NOMO-1 treated with DMSO at 0.1 percent for 48 hours (cell line): ENCODE data around the gene C2CD2.
"Not testable (repeated sequence)": the region's sequence is repeated elsewhere in the genome, so short reads cannot be mapped to it uniquely, and the experiment has no call there.

Source experiments
- DNase-seq: peaks from one replicate; lab custom pipeline; 2025; ENCODE audit not compliant: unreplicated experiment; lab: John Stamatoyannopoulos, UW

Gene C2CD2

GRCh38 chr21:41953831-41954653, at the start of gene C2CD2:
Gene C2CD2, minus strand, starts transcription at chr21:41954018. Its CDS starts 370 bp downstream, at chr21:41953648.
- peak; percentile 67 for DNase-seq

- DNase-seq, result no peak
These were observed 49.2 kb upstream of the C2CD2 start for GRCh38 chr21:42003051-42003461.

DNA sequence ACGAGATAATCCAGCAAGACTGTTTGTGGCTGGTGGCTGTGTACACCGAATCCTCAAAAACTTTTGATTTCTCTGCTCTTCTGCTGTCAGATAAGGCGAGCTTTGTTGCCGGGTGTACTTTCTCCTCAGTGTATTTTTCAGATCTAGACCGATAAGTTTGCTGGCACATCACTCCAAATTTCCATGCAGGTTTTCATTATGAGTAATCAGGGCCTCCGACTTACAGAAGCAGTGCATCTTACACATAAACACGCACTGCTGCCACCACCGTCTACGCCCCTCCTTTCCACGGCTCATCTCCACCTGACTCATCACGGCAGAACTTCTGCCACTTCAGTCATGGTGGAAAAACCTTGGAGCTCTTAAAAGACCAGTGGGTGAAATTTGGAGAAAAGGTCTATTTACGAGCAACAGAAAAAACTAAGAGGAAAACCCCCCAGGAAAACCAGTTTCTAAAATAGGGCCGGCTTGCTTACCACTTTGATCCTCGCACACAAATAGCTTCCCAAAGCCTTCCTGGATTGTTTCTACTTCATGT, 48.7 kb upstream of the C2CD2 start:
- no peak for DNase-seq

DNA sequence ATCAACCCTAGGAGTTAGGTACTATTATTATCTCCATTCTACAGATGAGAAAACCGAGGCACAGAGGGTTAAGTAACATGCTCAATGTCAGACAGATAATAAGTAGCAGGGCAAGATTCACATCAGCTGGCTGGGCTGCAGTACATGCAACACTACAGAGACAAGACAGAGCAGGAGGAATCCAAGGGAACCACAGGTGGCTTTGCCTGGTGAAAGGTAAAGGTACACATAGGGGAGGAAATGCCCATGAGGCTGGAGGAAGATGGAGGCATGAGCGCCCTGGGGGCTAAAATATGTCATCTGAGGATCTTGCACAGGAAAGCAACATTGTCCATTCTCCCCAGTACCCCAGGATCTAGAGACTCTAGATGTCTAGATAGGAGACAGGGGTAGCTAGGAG, 48.0 kb upstream of the C2CD2 start:
- DNase-seq, result no peak

GRCh38 chr21:42000908-42001307, 47.1 kb upstream of the C2CD2 start:
- DNase-seq, result no peak

DNA sequence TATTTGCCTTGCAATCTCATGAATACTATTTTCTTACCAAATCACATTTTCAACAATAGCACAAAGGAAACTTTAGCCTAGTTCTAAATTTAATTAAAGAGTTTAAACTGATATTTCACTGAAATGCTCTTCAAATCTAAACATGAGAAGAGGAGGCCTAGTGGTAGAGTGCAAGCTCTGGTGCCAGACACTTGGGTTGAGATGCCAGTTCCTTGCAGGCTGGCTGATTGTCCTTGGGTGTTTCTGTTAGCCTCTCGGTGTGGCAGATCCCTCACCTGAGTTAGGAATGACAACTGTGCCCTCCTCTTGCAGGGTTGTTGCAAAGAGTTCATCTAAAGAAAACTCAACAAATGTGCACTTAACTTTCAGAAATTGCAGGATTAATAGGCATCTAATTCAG, 43.8 kb upstream of the C2CD2 start:
- no peak for DNase-seq

DNA sequence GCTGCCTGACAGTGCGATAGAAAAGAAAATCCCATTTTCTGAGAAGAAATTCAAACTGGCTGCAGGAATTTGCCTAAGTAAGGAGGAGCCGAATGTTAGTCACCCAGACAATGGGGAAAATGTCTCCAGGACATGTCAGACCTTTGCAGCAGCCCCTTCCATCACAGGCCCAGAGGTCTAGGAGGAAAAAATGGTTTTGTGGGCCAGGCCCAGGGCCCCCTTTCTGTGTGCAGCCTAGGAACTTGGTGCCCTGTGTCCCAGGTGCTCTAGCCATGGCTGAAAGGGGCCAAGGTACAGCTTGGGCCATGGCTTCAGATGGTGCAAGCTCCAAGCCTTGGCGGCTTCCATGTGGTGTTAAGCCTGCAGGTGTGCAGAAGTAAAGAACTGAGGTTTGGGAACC, 41.8 kb upstream of the C2CD2 start:
- DNase-seq, result no peak

DNA sequence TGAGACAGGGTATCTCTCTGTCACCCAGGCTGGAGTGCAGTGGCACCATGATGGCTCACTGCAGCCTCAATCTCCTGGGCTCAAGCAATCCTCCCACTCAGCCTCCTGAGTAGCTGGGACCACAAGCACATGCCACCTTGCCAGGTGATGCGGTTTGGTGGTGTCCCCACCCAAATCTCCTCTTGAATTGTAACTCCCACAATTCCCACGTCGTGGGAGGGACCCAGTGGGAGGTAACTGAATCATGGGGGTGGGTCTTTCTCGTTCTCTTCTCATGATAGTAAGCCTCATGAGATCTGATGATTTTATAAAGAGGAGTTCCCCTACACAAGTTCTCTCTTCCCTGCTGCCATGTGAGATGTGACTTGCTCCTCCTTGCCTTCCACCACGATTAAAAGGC, 40.8 kb upstream of the C2CD2 start:
- not testable (repeated sequence) for DNase-seq

DNA sequence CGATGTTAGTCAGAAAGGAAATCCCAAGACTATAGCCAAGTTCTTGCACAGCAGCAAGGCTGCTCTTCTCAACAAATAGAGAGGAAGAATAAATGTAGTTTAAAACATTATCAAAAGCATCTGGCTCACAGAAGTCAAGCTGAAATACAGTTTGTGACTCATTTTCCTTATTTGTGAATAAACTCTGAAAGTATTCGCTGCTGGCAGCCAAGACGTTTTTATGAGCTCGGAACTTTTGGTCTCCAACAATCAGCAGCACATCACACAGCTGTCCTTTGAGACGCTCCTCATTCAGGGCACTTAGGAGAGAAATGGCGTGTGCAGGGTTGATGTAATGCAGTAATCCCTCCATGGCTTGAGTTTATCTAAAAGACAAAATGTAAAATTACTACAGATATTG, 39.9 kb upstream of the C2CD2 start:
- no peak for DNase-seq

DNA sequence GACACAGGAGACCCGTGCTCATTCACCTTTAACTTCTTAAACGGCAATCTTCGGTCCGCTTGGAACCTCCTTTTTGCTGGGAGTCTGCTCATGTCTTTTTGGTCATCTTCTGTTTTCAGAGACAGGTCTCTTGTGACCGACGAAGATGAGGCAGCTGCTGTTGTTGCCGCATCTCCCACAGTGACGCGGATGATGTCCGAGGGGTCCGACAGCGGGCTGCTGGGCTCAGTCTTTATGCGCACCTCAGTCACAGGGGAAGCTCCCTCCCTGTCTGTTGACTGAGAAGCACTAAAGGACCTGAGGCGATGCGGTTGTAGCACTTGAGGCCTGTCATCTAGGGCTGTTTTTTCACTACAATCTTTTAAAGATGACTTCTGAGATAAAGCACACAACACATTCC, 38.8 kb upstream of the C2CD2 start:
- DNase-seq, result no peak

DNA sequence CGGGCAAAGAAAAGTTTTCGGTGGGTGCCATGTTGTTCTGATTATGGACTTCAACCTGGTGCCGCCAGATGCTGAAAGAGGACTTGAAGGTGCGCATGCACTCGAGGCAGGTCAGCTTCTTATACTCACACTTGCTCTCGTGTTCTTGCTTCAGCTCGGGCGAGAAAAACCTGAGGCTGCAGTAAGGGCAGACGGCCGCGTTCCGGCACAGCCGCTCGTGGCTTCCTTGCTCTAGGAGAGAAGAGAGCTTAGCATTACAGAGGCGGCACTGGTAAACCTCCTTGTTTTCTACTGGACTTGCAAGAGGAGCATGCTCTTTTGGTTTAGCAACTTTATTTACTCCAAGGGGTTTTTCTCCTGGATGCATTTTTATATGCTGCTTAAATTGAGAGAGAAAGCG, 37.8 kb upstream of the C2CD2 start:
- no peak for DNase-seq

- no peak for DNase-seq
These were observed 35.9 kb upstream of the C2CD2 start for GRCh38 chr21:41989698-41990097.

DNA sequence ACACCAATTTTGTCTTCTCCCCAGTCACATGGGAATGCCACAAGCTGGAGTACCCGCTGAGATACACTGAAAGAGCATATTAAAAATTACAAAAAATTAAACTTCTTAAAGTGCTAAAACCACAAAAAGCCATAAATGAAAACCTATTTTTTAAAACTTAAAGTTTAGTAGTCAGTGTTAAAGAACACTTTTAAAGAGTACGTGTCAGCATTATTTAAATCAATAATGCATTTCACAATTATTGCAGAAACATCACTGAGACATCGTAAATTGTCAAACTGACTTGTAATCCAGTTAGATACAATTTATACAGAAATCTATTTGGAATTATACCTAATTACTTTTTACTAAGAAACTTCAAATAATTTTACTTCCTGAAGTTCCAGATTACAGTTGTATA, 33.5 kb upstream of the C2CD2 start:
- DNase-seq, result no peak

GRCh38 chr21:41985662-41986416, 32.0 kb upstream of the C2CD2 start:
- DNase-seq, result no peak

GRCh38 chr21:41983229-41983628, 29.4 kb upstream of the C2CD2 start:
- no peak for DNase-seq

- DNase-seq, result no peak
These were observed 26.7 kb upstream of the C2CD2 start for GRCh38 chr21:41980561-41980960.

DNA sequence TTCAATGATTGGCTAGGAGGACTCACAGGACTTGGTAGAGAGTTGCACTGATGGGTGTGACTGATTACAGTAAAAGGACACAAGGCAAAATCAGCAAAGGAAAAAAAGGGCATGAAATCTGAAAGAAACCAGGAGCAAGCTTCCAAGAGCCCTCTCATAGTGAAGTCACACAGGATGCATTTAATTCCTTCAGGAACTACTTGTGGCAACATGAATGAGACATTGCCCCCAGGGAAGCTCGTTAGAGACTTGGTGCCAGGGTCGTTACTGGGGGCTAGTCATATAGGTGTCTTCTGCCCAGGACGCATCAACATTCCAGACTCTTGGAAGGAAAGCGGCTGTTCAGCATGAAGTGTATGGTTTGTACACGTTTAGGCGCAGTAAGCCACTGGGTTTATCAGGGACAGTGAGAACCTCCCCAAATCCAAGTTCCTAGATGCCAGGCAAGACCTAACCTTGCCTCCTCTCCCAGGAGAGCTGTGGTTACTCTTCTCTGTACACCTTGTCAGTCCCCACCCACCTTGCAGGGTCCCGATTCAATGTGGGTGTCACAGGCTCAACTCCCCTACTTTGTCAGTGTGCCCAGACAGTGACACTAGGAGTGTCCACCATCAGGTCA, 26.0 kb upstream of the C2CD2 start:
- DNase-seq, result no peak

DNA sequence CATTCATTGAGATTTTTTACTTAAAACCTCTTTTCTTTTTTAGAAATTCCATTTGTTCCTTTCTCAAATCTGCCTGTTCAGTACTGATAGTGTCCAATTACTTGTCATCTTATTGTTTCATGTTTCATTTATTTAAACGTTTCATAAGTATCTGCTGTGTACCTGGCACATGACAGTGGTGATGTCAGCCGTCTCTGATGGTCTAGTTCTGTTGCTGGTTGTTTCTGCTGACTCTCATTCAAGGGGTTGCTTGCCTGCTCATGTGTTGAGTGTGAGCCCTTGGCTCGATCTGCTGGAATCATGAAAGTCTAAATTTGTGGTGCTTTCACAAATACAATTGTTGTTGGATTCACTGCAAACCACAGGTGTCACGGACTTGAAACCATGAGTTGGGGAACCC, 25.5 kb upstream of the C2CD2 start:
- DNase-seq, result no peak

DNA sequence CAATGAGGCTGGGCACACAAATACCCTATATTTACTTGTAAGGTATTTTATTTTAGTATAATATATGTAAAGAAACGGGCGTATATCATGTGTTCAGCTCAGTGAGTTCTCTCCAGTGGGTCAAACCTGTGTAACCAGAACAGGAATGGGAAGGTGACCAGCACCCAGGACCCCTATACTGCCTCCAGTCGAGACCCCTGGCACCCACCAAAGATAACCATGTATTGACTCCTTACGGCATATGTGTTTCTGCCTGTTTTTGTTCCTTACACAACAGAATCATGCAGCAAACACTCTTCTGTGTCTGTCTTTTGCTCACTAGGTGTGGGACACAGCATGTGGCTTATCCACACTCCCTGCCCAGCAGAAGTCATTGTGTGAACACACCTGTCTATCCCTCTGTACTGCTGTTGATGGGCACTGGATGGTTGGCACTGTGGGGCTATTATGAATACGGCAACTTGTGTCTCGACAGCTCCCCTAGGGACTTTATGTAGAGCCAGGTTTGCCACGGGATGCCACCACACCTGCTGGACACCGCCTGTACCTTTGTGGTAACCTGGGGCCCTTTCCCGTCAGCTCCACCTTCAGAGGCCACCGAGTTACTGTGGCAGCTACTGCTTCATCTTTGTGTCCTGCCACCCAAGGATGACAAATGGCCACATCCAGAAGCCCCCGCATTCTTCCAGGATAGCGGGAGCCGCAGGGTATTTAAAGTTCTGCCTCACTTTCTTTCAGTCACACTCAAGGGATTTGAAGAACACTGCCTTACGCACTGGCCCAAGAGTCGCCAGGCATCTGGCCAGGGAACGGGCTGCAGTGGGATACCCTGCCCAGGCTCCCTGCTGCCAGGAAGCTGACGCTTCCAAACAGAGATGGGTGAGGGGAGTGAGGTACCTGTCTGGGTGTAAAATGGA, 23.5 kb upstream of the C2CD2 start:
- DNase-seq, result no peak

DNA sequence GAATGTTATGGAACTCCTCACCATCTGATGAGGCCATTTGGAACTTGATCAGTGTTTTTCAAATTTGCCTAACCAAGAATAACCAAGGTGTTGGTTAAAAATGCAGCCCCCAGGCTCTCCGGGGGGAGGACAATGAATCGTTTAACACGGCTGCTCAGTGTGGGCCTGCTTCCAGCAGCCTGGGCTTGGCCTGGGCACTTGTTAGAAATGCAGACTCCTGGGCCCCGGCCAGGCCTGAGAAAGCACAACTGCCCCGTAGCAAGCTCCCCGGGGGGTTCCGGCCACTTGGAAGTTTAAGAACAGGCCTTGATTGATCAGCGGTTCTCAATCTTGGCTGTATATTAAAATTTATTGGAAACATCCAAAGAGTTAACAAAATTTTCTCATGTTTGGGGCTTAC, 22.8 kb upstream of the C2CD2 start:
- no peak for DNase-seq
